Umbilical cord (tissue), 2 donors: Measurements from ENCODE around the gene NUDCD3. TPM values are rescaled to one million over a fixed set of nuclear protein-coding genes. Genes with fewer than 3 reads are reported as not detected.

Source experiments
- DNase-seq: peaks from one replicate; pipeline ENCODE4 v3.0.0-alpha.2; 2015; ENCODE audit warnings: low spot score
- total RNA-seq: library from RNA; depleted of rRNA; stranded (reverse); fragments of >200 nt; gene quantifications from one replicate; pipeline ENCODE4 v1.2.3, GENCODE V29; 2014; ENCODE audit warnings: low replicate concordance; ENCODE audit not compliant: insufficient read depth

The NUDCD3 gene
- total RNA-seq, 1 donor from 2014 or later, result 51.8 TPM

GRCh38 chr7:44384586-44385433, 105.6 kb downstream of the NUDCD3 start:
- DNase-seq, result no peak

GRCh38 chr7:44383566-44383965, 106.9 kb downstream of the NUDCD3 start:
- no peak for DNase-seq

- DNase-seq, result no peak
Observed at GRCh38 chr7:44382459-44383265, 107.8 kb downstream of the NUDCD3 start.

GRCh38 chr7:44381494-44382220, 108.8 kb downstream of the NUDCD3 start:
- DNase-seq, result no peak

GRCh38 chr7:44380831-44381493, 109.5 kb downstream of the NUDCD3 start:
- DNase-seq, result no peak

GRCh38 chr7:44380189-44380830, 110.1 kb downstream of the NUDCD3 start:
- no peak for DNase-seq

- DNase-seq, result peak; percentile 7
Observed at GRCh38 chr7:44379366-44380188, 110.9 kb downstream of the NUDCD3 start.

- DNase-seq, result no peak
Observed at GRCh38 chr7:44378744-44379143, 111.7 kb downstream of the NUDCD3 start.

- DNase-seq, result no peak
Observed at GRCh38 chr7:44377681-44378421, 112.6 kb downstream of the NUDCD3 start.

- no peak for DNase-seq
Observed at GRCh38 chr7:44377134-44377463, 113.4 kb downstream of the NUDCD3 start.

- DNase-seq, result no peak
Observed at GRCh38 chr7:44376429-44377133, 113.9 kb downstream of the NUDCD3 start.

GRCh38 chr7:44375926-44376342, 114.5 kb downstream of the NUDCD3 start:
- no peak for DNase-seq

- DNase-seq, result no peak
Observed at GRCh38 chr7:44375236-44375699, 115.2 kb downstream of the NUDCD3 start.

GRCh38 chr7:44374007-44374763, 116.3 kb downstream of the NUDCD3 start:
- no peak for DNase-seq

- DNase-seq, result no peak
Observed at GRCh38 chr7:44373418-44373740, 117.1 kb downstream of the NUDCD3 start.

GRCh38 chr7:44372560-44373417, 117.7 kb downstream of the NUDCD3 start:
- DNase-seq, result no peak

GRCh38 chr7:44368885-44369284, 121.6 kb downstream of the NUDCD3 start:
- no peak for DNase-seq
